GM23338 (cell line): ENCODE data around the gene NME3. TPM values are rescaled to one million over a fixed set of nuclear protein-coding genes. Genes with fewer than 3 reads are reported as not detected.

Experiments used
- ATAC-seq: fragments of 200-7000 bp; cut with Tn5 transposase; 3 replicates; pipeline ENCODE4 v1.9.1; 2020
- DNase-seq: peaks from one replicate; pipeline ENCODE4 v3.0.0-alpha.2; 2015; ENCODE audit warnings: low spot score
- H2AFZ ChIP-seq: fragments of 200-600 bp; sonication (generic); 2 replicates; pipeline ENCODE4 v1.8.0; 2016; ENCODE audit warnings: antibody characterized with exemption, mild to moderate bottlenecking, moderate library complexity
- H3F3A ChIP-seq: fragments of 200-600 bp; sonication (generic); replicated peaks from 2 replicates; pipeline ENCODE4 v1.8.0; 2017; ENCODE audit warnings: antibody characterized with exemption, mixed run types, low read depth
- H3K27ac ChIP-seq: fragments of 200-600 bp; sonication (generic); 2 replicates; pipeline ENCODE4 v1.6.1; 2016; ENCODE audit warnings: low read depth
- H3K27me3 ChIP-seq: fragments of 200-600 bp; sonication (generic); 2 replicates; pipeline ENCODE4 v1.8.0; 2016; ENCODE audit warnings: mild to moderate bottlenecking, mixed run types, moderate library complexity; ENCODE audit not compliant: insufficient read depth
- H3K36me3 ChIP-seq: fragments of 200-600 bp; sonication (generic); 2 replicates; pipeline ENCODE4 v1.8.0; 2016; ENCODE audit warnings: mild to moderate bottlenecking; ENCODE audit not compliant: insufficient read depth
- H3K4me1 ChIP-seq: fragments of 200-600 bp; sonication (generic); 2 replicates; pipeline ENCODE4 v1.8.0; 2016; ENCODE audit warnings: mild to moderate bottlenecking, moderate library complexity; ENCODE audit not compliant: insufficient read depth
- H3K4me2 ChIP-seq: fragments of 200-600 bp; sonication (generic); 2 replicates; pipeline ENCODE4 v1.7.1; 2017; ENCODE audit warnings: mixed run types
- H3K4me3 ChIP-seq: fragments of 200-600 bp; sonication (generic); 2 replicates; pipeline ENCODE4 v1.6.1; 2016; ENCODE audit warnings: mixed run types
- H3K79me2 ChIP-seq: fragments of 200-600 bp; sonication (generic); replicated peaks from 2 replicates; pipeline ENCODE4 v1.8.0; 2017; ENCODE audit warnings: mild to moderate bottlenecking; ENCODE audit not compliant: insufficient read depth
- H3K9me2 ChIP-seq: fragments of 200-600 bp; sonication (generic); 2 replicates; pipeline ENCODE4 v1.8.0; 2017; ENCODE audit not compliant: insufficient read depth
- H4K20me1 ChIP-seq: fragments of 200-600 bp; sonication (generic); replicated peaks from 2 replicates; pipeline ENCODE4 v1.8.0; 2017; ENCODE audit warnings: mild to moderate bottlenecking; ENCODE audit not compliant: insufficient read depth
- H3K27ac Mint-ChIP-seq: 2 replicates; pipeline ENCODE4 v1.8.0; 2020; ENCODE audit warnings: inconsistent platforms, mild to moderate bottlenecking, moderate library complexity, mixed read lengths
- H3K27me3 Mint-ChIP-seq: 3 replicates; pipeline ENCODE4 v1.8.0; 2022; ENCODE audit warnings: low read depth, mild to moderate bottlenecking, moderate library complexity, mixed read lengths, inconsistent platforms; ENCODE audit not compliant: insufficient read depth, poor library complexity
- H3K36me3 Mint-ChIP-seq: 3 replicates; pipeline ENCODE4 v1.8.0; 2021; ENCODE audit warnings: low read depth, mild to moderate bottlenecking, inconsistent platforms, moderate library complexity, mixed read lengths
- H3K4me1 Mint-ChIP-seq: 3 replicates; pipeline ENCODE4 v1.8.0; 2020; ENCODE audit warnings: mild to moderate bottlenecking, inconsistent platforms, mixed read lengths
- H3K4me3 Mint-ChIP-seq: 3 replicates; pipeline ENCODE4 v1.8.0; 2021; ENCODE audit warnings: moderate library complexity, mild to moderate bottlenecking, inconsistent platforms, mixed read lengths
- H3K9me3 Mint-ChIP-seq: 3 replicates; pipeline ENCODE4 v1.8.0; 2020; ENCODE audit warnings: moderate library complexity, mild to moderate bottlenecking, inconsistent platforms, mixed read lengths
- CREB1 ChIP-seq: fragments of 250-450 bp; sonication (Bioruptor Pico); IDR thresholded peaks from 2 replicates; pipeline ENCODE4 v1.5.0; 2020; ENCODE audit warnings: low read depth, mild to moderate bottlenecking, moderate library complexity
- CTCF ChIP-seq, 2 experiments: fragments of 200-600 bp in 1 of 2; sonication (generic) in 1 of 2; conservative IDR thresholded peaks; 2 replicates each; pipeline versions ENCODE4 v1.5.1 to v1.6.1; 2016 to 2017; ENCODE audit warnings: antibody characterized with exemption in 2 of 2, low read depth in 2 of 2, mild to moderate bottlenecking in 2 of 2, moderate library complexity in 1 of 2
- ETS1 ChIP-seq: IDR thresholded peaks from 2 replicates; pipeline ENCODE4 v1.6.1; 2016; ENCODE audit warnings: antibody characterized with exemption
- EZH2 ChIP-seq: fragments of 200-600 bp; sonication (generic); IDR thresholded peaks from one replicate; pipeline ENCODE4 v1.8.0; 2017; ENCODE audit warnings: antibody characterized with exemption, mild to moderate bottlenecking, low read depth; ENCODE audit not compliant: unreplicated experiment
- EZH2phosphoT487 ChIP-seq: fragments of 200-600 bp; sonication (generic); IDR thresholded peaks from one replicate; pipeline ENCODE4 v1.8.1; 2018; ENCODE audit warnings: antibody characterized with exemption; ENCODE audit not compliant: unreplicated experiment
- JUNB ChIP-seq: IDR thresholded peaks from one replicate; pipeline ENCODE4 v1.6.1; 2016; ENCODE audit warnings: antibody characterized with exemption; ENCODE audit not compliant: unreplicated experiment
- NANOG ChIP-seq: IDR thresholded peaks from 2 replicates; pipeline ENCODE4 v1.6.1; 2016; ENCODE audit warnings: antibody characterized with exemption, borderline replicate concordance
- POLR2AphosphoS5 ChIP-seq: IDR thresholded peaks from 2 replicates; pipeline ENCODE4 v1.6.1; 2016; ENCODE audit warnings: antibody characterized with exemption, low read depth
- REST ChIP-seq: IDR thresholded peaks from one replicate; pipeline ENCODE4 v1.6.1; 2018; ENCODE audit warnings: antibody characterized with exemption; ENCODE audit not compliant: unreplicated experiment
- STAT1 ChIP-seq: IDR thresholded peaks from one replicate; pipeline ENCODE4 v1.6.1; 2016; ENCODE audit warnings: antibody characterized with exemption; ENCODE audit not compliant: unreplicated experiment
- ZNF114 ChIP-seq: fragments of 250-450 bp; sonication (Bioruptor Pico); IDR thresholded peaks from 2 replicates; pipeline ENCODE4 v1.5.0; 2020; ENCODE audit warnings: mild to moderate bottlenecking, moderate library complexity
- polyA plus RNA-seq: library from polyadenylated mRNA; unstranded; fragments of >200 nt; fragmentation: Nextera tagmentation; extraction: Ambion mirVana; gene quantifications from 2 replicates; pipeline ENCODE4 v1.2.1, GENCODE V29; 2016
- total RNA-seq: library from RNA; depleted of rRNA; stranded (reverse); fragments of >200 nt; shearing (Covaris generic); gene quantifications from 2 replicates; pipeline ENCODE4 v1.2.3, GENCODE V29; 2014

NME3 gene
- total and polyA plus RNA-seq, 2 experiments from 2014 or later = 95.3 to 130 TPM

- TF ChIP-seq REST = no peak
- TF ChIP-seq EZH2 = no peak
- no peak for TF ChIP-seq ZNF114
- no peak for TF ChIP-seq EZH2phosphoT487
- no peak for TF ChIP-seq JUNB
- TF ChIP-seq STAT1 = no peak
- no peak for TF ChIP-seq ETS1
- no peak for TF ChIP-seq NANOG
- TF ChIP-seq CTCF (conservative IDR thresholded peaks at IDR 0.05; ENCODE audit: low read depth in 2 of 2) = no peak
These were observed 47.0 kb upstream of the NME3 start (continued) for GRCh38 chr16:1818204-1818872.

- Histone ChIP-seq H3K4me1 (no peaks in the 10 kb centered on the region), H3K36me3 (no peaks in the 10 kb centered on the region), H3K27me3 (no peaks in the 10 kb centered on the region), H3K79me2 (no peaks in the 10 kb centered on the region; the same call in 1 of the 2 replicates), H2AFZ (no peak overlapping the region), H3K27ac (no peak overlapping the region), H3K9me2 (no peaks in the 10 kb centered on the region), H3F3A (no peaks in the 10 kb centered on the region; the same call in 1 of the 2 replicates), H3K4me2 (no peak overlapping the region), H4K20me1 (no peaks in the 10 kb centered on the region; the same call in 1 of the 2 replicates), H3K4me3 (no peak overlapping the region)
- Mint-ChIP-seq H3K36me3 (peaks cover 6% of the 10 kb centered on the region; the same call in 2 of the 3 replicates), H3K9me3 (no peaks in the 10 kb centered on the region), H3K4me3 (no peak overlapping the region), H3K27ac (no peak overlapping the region), H3K27me3 (peaks cover 4% of the 10 kb centered on the region), H3K4me1 (no peaks in the 10 kb centered on the region)
- no peak for DNase-seq
- no peak for ATAC-seq
- no peak for TF ChIP-seq CTCF (conservative IDR thresholded peaks at IDR 0.05; ENCODE audit: low read depth in 2 of 2)
- TF ChIP-seq CREB1 (CRISPR knock-in tag) = no peak
- no peak for TF ChIP-seq POLR2AphosphoS5
- no peak for TF ChIP-seq EZH2
These were observed 46.4 kb upstream of the NME3 start for GRCh38 chr16:1817716-1818115.
